Activated naive CD4-positive, alpha-beta T cell treated with anti-CD3 and anti-CD28 coated beads for 36 hours (primary cell): ENCODE measurements around the gene DLGAP4. TPM values are rescaled to one million over a fixed set of nuclear protein-coding genes. Genes with fewer than 3 reads are reported as not detected.

ENCODE experiments used
- CTCF ChIA-PET: fragments of 350-600 bp; sonication (Branson Sonifier 250); formaldehyde crosslinking; loops from one replicate; lab custom pipeline; 2021; ENCODE audit warnings: antibody characterized with exemption; lab: Charles Lee
- DNase-seq: peaks from one replicate; pipeline ENCODE4 v3.0.0-alpha.2; 2020
- H3K27ac Mint-ChIP-seq: one replicate; pipeline ENCODE4 v1.8.0; 2021; ENCODE audit warnings: mild to moderate bottlenecking, mixed read lengths
- H3K27me3 Mint-ChIP-seq: one replicate; pipeline ENCODE4 v1.8.0; 2021; ENCODE audit warnings: low read depth, mixed read lengths
- H3K36me3 Mint-ChIP-seq: one replicate; pipeline ENCODE4 v1.8.0; 2021; ENCODE audit warnings: low read depth, mixed read lengths
- H3K4me1 Mint-ChIP-seq: one replicate; pipeline ENCODE4 v1.8.0; 2021; ENCODE audit warnings: low read depth, mixed read lengths
- H3K4me3 Mint-ChIP-seq: one replicate; pipeline ENCODE4 v1.8.0; 2021; ENCODE audit warnings: mild to moderate bottlenecking, moderate library complexity, mixed read lengths
- H3K9me3 Mint-ChIP-seq: one replicate; pipeline ENCODE4 v1.8.0; 2021; ENCODE audit warnings: mixed read lengths
- intact Hi-C: fragments of 100-400 bp; cut with micrococcal nuclease; formaldehyde crosslinking; loops from one replicate; pipeline ENCODE4 v1.15.1; 2023
- total RNA-seq, 2 experiments: library from RNA; stranded (reverse); gene quantifications; one replicate each; pipeline ENCODE4 v1.2.3, GENCODE V29; 2021

Gene DLGAP4
- total RNA-seq, 2 experiments from 2014 or later, result 9.2 to 13.7 TPM

GRCh38 chr20:36454698-36455427 lies 148.7 kb downstream of the DLGAP4 start:
- Mint-ChIP-seq H3K4me1 (no peaks in the 10 kb centered on the region), H3K27me3 (no peaks in the 10 kb centered on the region), H3K36me3 (no peaks in the 10 kb centered on the region), H3K27ac (no peak overlapping the region), H3K4me3 (no peak overlapping the region), H3K9me3 (no peaks in the 10 kb centered on the region)
- CTCF ChIA-PET, result interaction anchor here (0.9 kb wide), 1 partner anchor 255 kb away, joined by 3 read pairs; no protein-coding TSS in a partner anchor
- intact Hi-C loops, result no loop called here
- no peak for DNase-seq

DNA sequence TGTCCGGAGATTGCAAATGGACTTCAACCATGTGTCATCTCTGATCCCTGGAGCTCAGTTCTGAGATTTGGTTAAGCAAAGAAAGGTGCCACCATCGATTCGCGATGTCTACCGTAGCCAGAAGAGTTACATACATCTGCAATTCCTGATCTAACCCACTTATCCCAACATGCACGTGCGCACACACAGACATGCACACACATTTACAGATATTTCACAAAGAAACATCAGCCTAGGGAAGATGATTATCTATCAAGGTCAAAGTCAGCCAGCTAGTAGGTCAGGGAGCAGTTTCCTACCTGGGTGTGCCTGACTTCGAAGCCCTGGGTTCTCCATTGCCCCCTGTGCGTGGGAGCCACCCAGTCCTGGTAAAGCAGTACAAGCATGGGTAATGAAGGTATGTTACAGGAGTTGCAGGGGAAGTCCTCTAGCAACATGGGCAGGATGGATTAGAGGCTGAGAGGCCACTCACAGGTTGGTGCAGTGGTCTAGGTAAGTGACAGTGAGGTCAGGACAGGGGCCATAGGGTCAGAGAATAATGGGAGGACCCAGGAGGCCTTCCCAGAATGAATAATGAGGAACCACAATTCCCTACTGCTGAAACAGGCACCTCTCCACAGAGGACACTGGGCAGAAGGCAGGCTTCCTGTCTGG lies 150.0 kb downstream of the DLGAP4 start:
- no peak overlapping the region for H3K4me3 Mint-ChIP-seq
- intact Hi-C loops, result no loop called here
- no peaks in the 10 kb centered on the region for H3K27me3 Mint-ChIP-seq
- CTCF ChIA-PET, result interaction anchor here (0.9 kb wide), 1 partner anchor 257 kb away, joined by 3 read pairs; no protein-coding TSS in a partner anchor
- no peak overlapping the region for H3K27ac Mint-ChIP-seq
- DNase-seq, result no peak
- no peaks in the 10 kb centered on the region for H3K9me3 Mint-ChIP-seq
- peaks cover 5% of the 10 kb centered on the region for H3K4me1 Mint-ChIP-seq
- H3K36me3 Mint-ChIP-seq, result no peaks in the 10 kb centered on the region

- peaks cover 47% of the 10 kb centered on the region for H3K4me1 Mint-ChIP-seq
- CTCF ChIA-PET, result interaction anchor here (0.5 to 1.2 kb wide), 3 partner anchors 12 to 99 kb away, joined by 3 read pairs; no protein-coding TSS in a partner anchor
- peak overlapping the region; percentile 74 for H3K4me3 Mint-ChIP-seq
- no peaks in the 10 kb centered on the region for H3K9me3 Mint-ChIP-seq
- DNase-seq, result peak; percentile 89
- no peaks in the 10 kb centered on the region for H3K27me3 Mint-ChIP-seq
- peak overlapping the region; percentile 52 for H3K27ac Mint-ChIP-seq
- intact Hi-C loops, result loop anchor here (2.0 to 10.0 kb wide), 4 partner anchors 112 to 1316 kb away; partner anchors contain the start of genes DSN1, EDEM2 and TGIF2
- no peaks in the 10 kb centered on the region for H3K36me3 Mint-ChIP-seq
Observed at GRCh38 chr20:36460648-36461599, 154.8 kb downstream of the DLGAP4 start.

- no peaks in the 10 kb centered on the region for H3K36me3 Mint-ChIP-seq
- peak; percentile 40 for DNase-seq
- H3K4me1 Mint-ChIP-seq, result peaks cover 56% of the 10 kb centered on the region
- H3K9me3 Mint-ChIP-seq, result no peaks in the 10 kb centered on the region
- no peaks in the 10 kb centered on the region for H3K27me3 Mint-ChIP-seq
- CTCF ChIA-PET, result interaction anchor here (1.0 kb wide), 1 partner anchor 9 kb away, joined by 3 read pairs; no protein-coding TSS in a partner anchor
- H3K4me3 Mint-ChIP-seq, result peak overlapping the region; percentile 84
- intact Hi-C loops, result loop anchor here (2.0 to 10.0 kb wide), 5 partner anchors 111 to 1317 kb away; partner anchors contain the start of genes DSN1, EDEM2 and TGIF2
- H3K27ac Mint-ChIP-seq, result peak overlapping the region; percentile 68
Observed at GRCh38 chr20:36461600-36462439, 155.7 kb downstream of the DLGAP4 start.

- Mint-ChIP-seq H3K27me3 (no peaks in the 10 kb centered on the region), H3K27ac (peak overlapping the region; percentile 61), H3K4me1 (peaks cover 64% of the 10 kb centered on the region), H3K36me3 (no peaks in the 10 kb centered on the region), H3K9me3 (no peaks in the 10 kb centered on the region), H3K4me3 (peak overlapping the region; percentile 84)
- DNase-seq, result no peak
- CTCF ChIA-PET, result interaction anchor here (1.0 to 1.7 kb wide), 2 partner anchors 8 to 10 kb away, joined by 3 to 7 read pairs; no protein-coding TSS in a partner anchor
- intact Hi-C loops, result loop anchor here (1.0 to 10.0 kb wide), 5 partner anchors 11 to 1318 kb away; partner anchors contain the start of genes DSN1 and EDEM2
Observed at GRCh38 chr20:36462440-36463211, 156.5 kb downstream of the DLGAP4 start.

- peaks cover 71% of the 10 kb centered on the region for H3K4me1 Mint-ChIP-seq
- H3K27ac Mint-ChIP-seq, result no peak overlapping the region
- intact Hi-C loops, result loop anchor here (1.0 to 10.0 kb wide), 5 partner anchors 10 to 1319 kb away; partner anchors contain the start of genes DSN1 and EDEM2
Observed at GRCh38 chr20:36463212-36464061, 157.3 kb downstream of the DLGAP4 start.

DNA sequence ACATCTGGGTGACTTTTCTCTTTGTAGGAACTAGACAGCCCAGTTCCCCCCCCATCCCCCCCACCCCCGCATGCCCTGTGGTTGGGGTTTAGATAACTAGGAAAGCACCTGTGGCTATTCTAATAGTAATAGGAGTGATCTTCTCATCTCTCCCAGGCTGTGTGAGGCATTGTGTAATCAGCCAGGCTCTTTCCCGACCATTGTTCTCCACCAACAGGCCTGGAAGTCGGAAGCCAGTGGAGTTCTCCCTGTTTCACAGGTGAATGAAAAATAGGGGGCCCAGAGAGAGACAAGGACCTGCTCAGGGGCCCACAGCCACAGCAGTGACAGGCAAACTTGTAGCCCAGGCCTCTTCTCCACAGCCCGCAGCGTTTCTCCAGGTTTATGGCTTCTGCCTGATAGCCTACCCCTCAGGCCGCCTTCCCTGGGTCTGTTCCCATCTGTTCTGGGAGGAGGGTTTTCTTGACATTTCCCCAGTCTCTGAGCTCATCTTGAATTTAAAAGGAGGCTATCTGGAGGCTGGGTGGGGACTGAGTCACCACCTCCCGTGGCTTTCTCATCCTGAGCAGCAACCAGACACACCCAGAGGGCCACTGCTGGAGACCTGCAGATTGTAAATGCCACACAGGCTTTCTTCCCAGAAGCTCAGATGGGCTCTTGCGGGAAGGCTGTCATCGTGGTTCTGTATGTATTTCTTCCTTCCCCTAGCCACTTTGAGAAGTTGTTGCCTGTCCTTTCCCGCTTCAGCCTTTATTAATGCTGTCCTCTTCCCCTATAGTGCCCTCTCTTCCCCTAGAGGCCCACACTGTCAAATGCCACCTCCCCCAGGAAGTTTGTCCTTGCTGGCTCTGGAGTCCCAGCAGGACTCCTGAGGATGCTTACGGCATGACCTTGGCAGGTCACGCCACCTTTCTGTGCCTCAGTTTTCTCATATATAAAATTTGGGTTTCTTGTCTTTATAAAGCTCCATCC lies 159.3 kb downstream of the DLGAP4 start:
- Mint-ChIP-seq H3K4me3 (no peak overlapping the region), H3K27me3 (no peaks in the 10 kb centered on the region), H3K9me3 (no peaks in the 10 kb centered on the region), H3K36me3 (no peaks in the 10 kb centered on the region), H3K27ac (peak overlapping the region; percentile 62), H3K4me1 (peaks cover 78% of the 10 kb centered on the region)
- CTCF ChIA-PET, result interaction anchor here (0.7 to 1.7 kb wide), 8 partner anchors 16 to 343 kb away, joined by 3 to 6 read pairs (median 3); no protein-coding TSS in a partner anchor
- peak; percentile 65 for DNase-seq
- intact Hi-C loops, result loop anchor here (2.0 to 10.0 kb wide), 2 partner anchors 29 to 1321 kb away; partner anchors contain the start of gene EDEM2

More at GRCh38 chr20:36463212-36464061, 157.3 kb downstream of the DLGAP4 start:
- H3K9me3 Mint-ChIP-seq, result no peaks in the 10 kb centered on the region
- no peaks in the 10 kb centered on the region for H3K36me3 Mint-ChIP-seq
- no peaks in the 10 kb centered on the region for H3K27me3 Mint-ChIP-seq
- peak overlapping the region; percentile 84 for H3K4me3 Mint-ChIP-seq
- DNase-seq, result no peak
- CTCF ChIA-PET, result interaction anchor here (1.7 kb wide), 1 partner anchor 10 kb away, joined by 7 read pairs; no protein-coding TSS in a partner anchor

DNA sequence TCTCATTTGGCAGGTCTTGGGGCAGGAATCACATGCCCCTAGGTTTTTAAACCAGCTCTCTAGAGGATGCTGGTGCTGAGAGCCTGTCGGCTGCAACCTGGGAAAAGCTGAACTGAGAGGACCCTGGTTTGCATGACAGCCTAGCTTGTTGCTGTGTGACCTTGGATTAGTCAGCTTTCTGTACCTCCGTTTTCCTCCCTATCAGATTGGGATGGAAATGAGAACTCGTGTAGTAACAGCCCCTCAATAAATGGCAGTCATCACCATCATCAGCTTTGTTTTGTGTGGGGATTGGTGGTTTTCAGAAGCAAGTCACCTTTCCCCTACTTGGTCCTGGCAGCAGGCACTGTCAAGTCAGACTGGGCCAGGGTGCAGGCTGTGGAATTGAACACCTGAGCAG lies 159.9 kb downstream of the DLGAP4 start:
- no peak overlapping the region for H3K27ac Mint-ChIP-seq
- DNase-seq, result peak; percentile 25
- H3K9me3 Mint-ChIP-seq, result no peaks in the 10 kb centered on the region
- no peaks in the 10 kb centered on the region for H3K36me3 Mint-ChIP-seq
- H3K4me3 Mint-ChIP-seq, result no peak overlapping the region
- CTCF ChIA-PET, result interaction anchor here (0.5 to 1.7 kb wide), 6 partner anchors 15 to 342 kb away, joined by 3 to 6 read pairs (median 3); no protein-coding TSS in a partner anchor
- peaks cover 75% of the 10 kb centered on the region for H3K4me1 Mint-ChIP-seq
- no peaks in the 10 kb centered on the region for H3K27me3 Mint-ChIP-seq
- intact Hi-C loops, result loop anchor here (2.0 to 10.0 kb wide), 2 partner anchors 29 to 1321 kb away; partner anchors contain the start of gene EDEM2
